HepG2 (cell line): ENCODE measurements around the gene CPE. TPM values are rescaled to one million over a fixed set of nuclear protein-coding genes. Genes with fewer than 3 reads are reported as not detected.

Source experiments
- ATF7 ChIP-seq, 2 experiments: fragments of 450-650 bp in 1 of 2; sonication (generic) in 1 of 2; formaldehyde crosslinking in 1 of 2; IDR thresholded peaks; 2 replicates each; pipeline versions ENCODE4 v1.4.0 to v1.6.1; 2016 to 2020; ENCODE audit warnings: antibody characterized with exemption in 1 of 2, mild to moderate bottlenecking in 1 of 2, missing genetic modification reagents in 1 of 2
- HMGXB3 ChIP-seq: sonication (generic); formaldehyde crosslinking; IDR thresholded peaks from 2 replicates; pipeline ENCODE4 v1.4.0; 2020; ENCODE audit warnings: missing genetic modification reagents, borderline replicate concordance
- KLF9 ChIP-seq: IDR thresholded peaks from 2 replicates; pipeline ENCODE4 v1.6.1; 2016; ENCODE audit warnings: low read depth
- NR0B2 ChIP-seq: sonication (generic); formaldehyde crosslinking; IDR thresholded peaks from 2 replicates; pipeline ENCODE4 v1.4.0; 2020; ENCODE audit warnings: mild to moderate bottlenecking, missing genetic modification reagents
- RFXANK ChIP-seq: IDR thresholded peaks from 2 replicates; pipeline ENCODE4 v1.6.1; 2016
- SKI ChIP-seq: fragments of 450-650 bp; IDR thresholded peaks from one replicate; pipeline ENCODE4 v1.6.1; 2018; ENCODE audit warnings: mild to moderate bottlenecking; ENCODE audit not compliant: partially characterized antibody
- TCF12 ChIP-seq, 2 experiments: fragments of 450-650 bp in 1 of 2; sonication (generic) in 1 of 2; formaldehyde crosslinking in 1 of 2; IDR thresholded peaks; 2 replicates each; pipeline versions ENCODE4 v1.6.1 to v1.8.0; 2017 to 2022; ENCODE audit warnings: antibody characterized with exemption in 1 of 2, mild to moderate bottlenecking in 1 of 2, missing genetic modification reagents in 1 of 2, moderate library complexity in 1 of 2
- YEATS2 ChIP-seq: sonication (generic); formaldehyde crosslinking; IDR thresholded peaks from 2 replicates; pipeline ENCODE4 v1.4.0; 2020; ENCODE audit warnings: missing genetic modification reagents, borderline replicate concordance
- ZNF138 ChIP-seq: sonication (generic); formaldehyde crosslinking; IDR thresholded peaks from 2 replicates; pipeline ENCODE4 v1.5.0; 2020; ENCODE audit warnings: mild to moderate bottlenecking, low read depth, missing genetic modification reagents
- ZNF207 ChIP-seq: fragments of 450-650 bp; IDR thresholded peaks from 2 replicates; pipeline ENCODE4 v1.6.1; 2016; ENCODE audit warnings: antibody characterized with exemption, borderline replicate concordance
- ZNF350 ChIP-seq: sonication (generic); formaldehyde crosslinking; IDR thresholded peaks from 2 replicates; pipeline ENCODE4 v1.4.0; 2020; ENCODE audit warnings: mild to moderate bottlenecking, low read depth, missing genetic modification reagents, borderline replicate concordance
- ZNF549 ChIP-seq: sonication (generic); formaldehyde crosslinking; IDR thresholded peaks from 2 replicates; pipeline ENCODE4 v1.5.0; 2020; ENCODE audit warnings: missing genetic modification reagents
- ZNF569 ChIP-seq: sonication (generic); formaldehyde crosslinking; IDR thresholded peaks from 2 replicates; pipeline ENCODE4 v1.5.0; 2020; ENCODE audit warnings: mild to moderate bottlenecking, missing genetic modification reagents, moderate library complexity, borderline replicate concordance
- ZNF598 ChIP-seq: sonication (generic); formaldehyde crosslinking; IDR thresholded peaks from 2 replicates; pipeline ENCODE4 v1.5.1; 2020; ENCODE audit warnings: mild to moderate bottlenecking, missing genetic modification reagents, borderline replicate concordance
- ZNF710 ChIP-seq: sonication (generic); formaldehyde crosslinking; IDR thresholded peaks from 2 replicates; pipeline ENCODE4 v1.5.0; 2020; ENCODE audit warnings: mild to moderate bottlenecking, missing genetic modification reagents, borderline replicate concordance
- ZSCAN5A ChIP-seq: sonication (generic); formaldehyde crosslinking; IDR thresholded peaks from 2 replicates; pipeline ENCODE4 v1.8.0; 2022; ENCODE audit warnings: mild to moderate bottlenecking, missing genetic modification reagents, borderline replicate concordance
- polyA plus RNA-seq, 8 experiments: library from polyadenylated mRNA; depleted of rRNA in 3 of 8; stranded (reverse) in 7 of 8; unstranded in 1 of 8; fragments of >200 nt; fragmentation: Illumina TruSeq in 4 of 8; extraction: Trizol in 4 of 8; gene quantifications; 2 replicates each; pipeline versions ENCODE4 v1.2.1 to v1.2.3, GENCODE V29; 2011 to 2016; ENCODE audit warnings: low read depth in 4 of 8, missing spikeins in 1 of 8, mixed read lengths in 1 of 8; ENCODE audit not compliant: insufficient read depth in 1 of 8
- total RNA-seq, 5 experiments: library from RNA; depleted of rRNA; stranded (reverse); fragments of >200 nt; fragmentation: Illumina TruSeq; extraction: Trizol; gene quantifications; 2 replicates each; pipeline ENCODE4 v1.2.3, GENCODE V29; 2016; ENCODE audit warnings: low read depth in 1 of 5

Gene CPE
- total and polyA plus RNA-seq, 2 of the 13 experiments (the other 11 are each of a cell fraction or from before 2014, with no cell fraction given) = 268 to 852 TPM

GRCh38 chr4:165369522-165369921 lies 9.3 kb upstream of the CPE start (continued):
- TF ChIP-seq ZNF549 = no peak
- TF ChIP-seq SKI = peak; percentile 60
- peak; percentile 89 for TF ChIP-seq ZNF710 (CRISPR knock-in tag)
- no peak for TF ChIP-seq ZNF598 (CRISPR knock-in tag)
- TF ChIP-seq NR0B2 = no peak
- TF ChIP-seq ZNF569 = no peak
- peak; percentile 80; the same call in 1 of the 2 replicates for TF ChIP-seq ZSCAN5A (CRISPR knock-in tag)
- no peak for TF ChIP-seq KLF9
- no peak for TF ChIP-seq ZNF138
- TF ChIP-seq ZNF350 = no peak
- no peak for TF ChIP-seq ZNF207
- TF ChIP-seq TCF12 (IDR thresholded peaks at IDR 0.05) = no peak
- TF ChIP-seq TCF12 (CRISPR knock-in tag; IDR thresholded peaks at IDR 0.05) = peak; percentile 95
- no peak for TF ChIP-seq RFXANK (CRISPR knock-in tag)
- TF ChIP-seq HMGXB3 (CRISPR knock-in tag) = no peak
- peak; percentile 35; the same call in 1 of the 2 replicates for TF ChIP-seq YEATS2 (CRISPR knock-in tag)
- peak; percentile 70 for TF ChIP-seq ATF7 (IDR thresholded peaks at IDR 0.05)
- TF ChIP-seq ATF7 (CRISPR knock-in tag; IDR thresholded peaks at IDR 0.05) = no peak; the same call in 1 of the 2 replicates
